Activated T-cell treated with anti-CD3 and anti-CD28 coated beads for 48 hours (primary cell): ENCODE results near the gene IGF1R.
"Not testable (repeated sequence)": the region's sequence is repeated elsewhere in the genome, so short reads cannot be mapped to it uniquely, and the experiment has no call there.

Experiments used
- DNase-seq: peaks from one replicate; pipeline ENCODE4 v3.0.0-alpha.2; 2020; ENCODE audit warnings: low read depth

The IGF1R gene

DNA sequence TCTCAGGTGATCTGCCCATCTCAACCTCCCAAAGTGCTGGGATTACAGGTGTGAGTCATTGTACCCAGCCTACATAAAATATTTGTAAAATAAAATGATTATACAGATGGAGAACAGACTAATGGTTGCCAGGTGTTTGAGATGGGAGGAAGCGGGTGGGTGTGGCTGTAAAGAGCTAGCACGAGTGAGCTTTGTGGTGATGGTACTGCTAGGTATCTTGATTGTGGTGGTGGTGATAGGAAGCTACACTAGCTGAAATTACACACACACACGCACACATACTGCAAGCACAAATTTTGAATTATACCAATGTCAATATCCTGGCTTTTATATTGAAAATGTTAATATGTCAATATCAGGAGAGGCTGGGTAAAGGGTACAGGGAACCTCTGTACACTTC lies 353.9 kb downstream of the IGF1R start:
- DNase-seq = no peak

DNA sequence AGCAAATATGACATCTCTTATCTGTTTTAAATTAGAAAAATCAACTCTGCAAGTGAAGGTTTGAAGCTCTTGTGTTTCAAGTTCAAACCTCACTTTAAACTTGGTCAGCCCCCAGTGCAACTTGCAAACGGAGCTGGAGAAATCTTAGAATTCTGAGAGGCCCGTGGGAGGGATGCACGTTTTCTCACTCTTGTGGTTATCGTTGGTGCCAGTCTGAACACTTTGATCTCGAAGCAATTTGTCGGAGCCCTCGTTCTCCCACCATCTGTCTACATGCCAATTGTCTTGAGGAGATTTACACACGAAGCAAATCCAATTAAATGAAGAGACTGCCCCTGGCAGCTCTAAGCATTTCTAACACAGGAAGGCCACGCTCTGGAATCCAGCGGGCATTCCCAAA lies 355.0 kb downstream of the IGF1R start:
- DNase-seq = not testable (repeated sequence)

GRCh38 chr15:99004998-99005974 lies 356.9 kb downstream of the IGF1R start:
- not testable (repeated sequence) for DNase-seq

DNA sequence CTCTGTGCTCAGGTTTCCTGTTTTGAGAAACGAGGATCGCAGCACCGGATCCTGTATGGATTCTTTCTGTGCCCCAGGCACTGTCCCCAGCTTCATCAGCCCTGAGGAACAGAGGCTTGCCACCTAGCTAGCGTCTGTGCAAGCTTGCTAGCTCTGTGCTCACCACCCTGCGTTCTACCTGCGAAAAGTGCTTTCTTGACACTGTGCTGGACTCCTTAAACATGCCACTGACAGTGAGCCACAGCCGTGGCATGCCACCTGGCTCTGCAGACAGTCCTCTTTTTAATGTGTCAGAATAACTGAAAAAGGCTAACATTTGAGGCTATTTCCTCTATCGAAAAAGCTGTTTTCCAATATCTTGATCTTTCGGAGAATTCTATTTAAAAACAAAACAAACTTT lies 357.8 kb downstream of the IGF1R start:
- DNase-seq = no peak

DNA sequence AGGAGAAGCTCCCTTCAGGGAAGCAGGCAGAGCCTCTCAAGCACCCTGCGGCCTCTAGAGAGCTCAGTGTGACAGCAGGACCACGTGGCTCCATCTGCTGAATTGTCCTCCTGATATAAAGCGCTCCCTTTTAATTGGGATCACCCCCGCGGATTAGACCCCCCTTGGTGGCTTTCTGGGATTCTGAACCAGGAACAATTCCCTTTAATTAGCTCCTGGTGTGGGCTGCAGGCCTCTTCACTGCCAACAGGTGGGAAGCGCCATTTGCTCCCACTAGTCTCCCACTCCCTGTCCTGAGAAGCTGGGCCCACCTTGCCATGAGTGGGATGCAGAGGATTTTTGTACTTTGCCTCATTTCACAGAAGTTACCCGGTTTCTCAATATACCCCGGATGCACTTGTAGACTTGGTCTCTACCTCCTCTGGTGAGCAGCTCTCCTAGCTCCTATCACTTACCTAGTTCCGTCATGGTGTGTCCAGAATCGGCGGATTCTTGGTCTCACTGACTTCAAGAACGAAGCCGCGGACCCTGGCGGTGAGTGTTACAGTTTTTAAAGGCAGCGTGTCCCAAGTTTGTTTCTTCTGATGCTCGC lies 358.7 kb downstream of the IGF1R start:
- no peak for DNase-seq

GRCh38 chr15:99009741-99010330 lies 361.5 kb downstream of the IGF1R start:
- no peak for DNase-seq

DNA sequence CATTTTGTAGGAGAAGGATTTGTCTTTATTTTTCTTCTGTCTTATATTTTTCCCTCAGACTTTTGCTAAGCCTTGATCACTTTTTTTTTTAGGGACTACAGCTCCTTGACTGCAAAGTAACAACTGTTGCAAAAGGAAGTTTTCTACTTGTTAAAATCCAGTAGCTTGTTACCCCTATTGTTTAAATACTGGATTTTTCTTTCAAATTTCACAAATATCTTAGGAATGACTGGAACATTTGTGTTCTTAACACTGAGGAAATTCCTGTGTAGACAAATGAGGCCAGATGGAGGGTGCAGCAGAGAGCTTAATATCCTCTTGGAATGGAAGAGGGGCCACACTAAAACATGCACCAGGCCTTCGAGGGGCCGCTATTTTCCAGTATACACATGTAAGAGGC lies 362.4 kb downstream of the IGF1R start:
- DNase-seq = no peak
